Liver (tissue), 9 donors: Measurements from ENCODE around the gene MYO18B. TPM values are rescaled to one million over a fixed set of nuclear protein-coding genes. Genes with fewer than 3 reads are reported as not detected.

Experiments used
- DNase-seq: peaks from one replicate; pipeline ENCODE4 v3.0.0-alpha.2; 2017; ENCODE audit warnings: low spot score
- H3K27ac ChIP-seq, 2 donors: one replicate each; pipeline ENCODE4 v1.7.0; 2013; ENCODE audit warnings: inconsistent platforms in 2 of 2, low read length in 2 of 2, control low read depth in 1 of 2, low read depth in 1 of 2, mild to moderate bottlenecking in 1 of 2
- H3K27me3 ChIP-seq, 4 donors: one replicate each; pipeline versions ENCODE4 v1.6.1 to v1.7.0; 2013; ENCODE audit warnings: low read length in 3 of 4, inconsistent platforms in 1 of 4, mild to moderate bottlenecking in 1 of 4, moderate library complexity in 1 of 4; ENCODE audit not compliant: control insufficient read depth in 4 of 4, insufficient read depth in 4 of 4
- H3K36me3 ChIP-seq, 4 donors: one replicate each; pipeline versions ENCODE4 v1.6.1 to v1.7.0; 2013; ENCODE audit warnings: low read length in 3 of 4, mild to moderate bottlenecking in 3 of 4, low read depth in 1 of 4, moderate library complexity in 1 of 4; ENCODE audit not compliant: control insufficient read depth in 4 of 4, insufficient read depth in 3 of 4
- H3K4me1 ChIP-seq, 4 donors: one replicate each; pipeline versions ENCODE4 v1.6.1 to v1.7.0; 2013; ENCODE audit warnings: low read length in 3 of 4, mild to moderate bottlenecking in 3 of 4, moderate library complexity in 1 of 4; ENCODE audit not compliant: control insufficient read depth in 4 of 4, insufficient read depth in 4 of 4
- H3K4me3 ChIP-seq, 3 donors: one replicate each; pipeline versions ENCODE4 v1.6.1 to v1.7.0; 2013; ENCODE audit warnings: low read length in 3 of 3, control low read depth in 1 of 3, low read depth in 1 of 3, mild to moderate bottlenecking in 1 of 3
- H3K9ac ChIP-seq, 2 donors: one replicate each; pipeline ENCODE4 v1.7.0; 2013; ENCODE audit warnings: low read length in 2 of 2, mild to moderate bottlenecking in 2 of 2, moderate library complexity in 2 of 2, control low read depth in 1 of 2, low read depth in 1 of 2
- H3K9me3 ChIP-seq, 4 donors: one replicate each; pipeline versions ENCODE4 v1.6.1 to v1.7.0; 2013; ENCODE audit warnings: low read length in 3 of 4; ENCODE audit not compliant: control insufficient read depth in 4 of 4
- ATF3 ChIP-seq: IDR thresholded peaks from 2 replicates; pipeline ENCODE4 v1.6.1; 2016; ENCODE audit warnings: antibody characterized with exemption
- CTCF ChIP-seq: fragments of 150-350 bp; IDR thresholded peaks from 2 replicates; pipeline ENCODE4 v1.5.1; 2017; ENCODE audit warnings: improper control_type of control experiment, low read depth, low read length; ENCODE audit not compliant: missing input control
- EGR1 ChIP-seq, 2 donors: IDR thresholded peaks; 2 replicates each; pipeline ENCODE4 v1.6.1; 2016 to 2018; ENCODE audit warnings: antibody characterized with exemption in 2 of 2, low read depth in 2 of 2
- FOXA1 ChIP-seq: IDR thresholded peaks from 2 replicates; pipeline ENCODE4 v1.6.1; 2016; ENCODE audit warnings: antibody characterized with exemption
- FOXA2 ChIP-seq: IDR thresholded peaks from 2 replicates; pipeline ENCODE4 v1.6.1; 2016; ENCODE audit warnings: antibody characterized with exemption
- GABPA ChIP-seq, 2 donors: IDR thresholded peaks in 1 of 2; conservative IDR thresholded peaks in 1 of 2; 2 replicates each; pipeline ENCODE4 v1.6.1; 2016; ENCODE audit warnings: antibody characterized with exemption in 2 of 2, mild to moderate bottlenecking in 1 of 2, moderate library complexity in 1 of 2
- HNF4A ChIP-seq, 2 donors: conservative IDR thresholded peaks; 2 replicates each; pipeline ENCODE4 v1.6.1; 2016; ENCODE audit warnings: antibody characterized with exemption in 2 of 2, mild to moderate bottlenecking in 2 of 2
- HNF4G ChIP-seq: IDR thresholded peaks from 2 replicates; pipeline ENCODE4 v1.6.1; 2016; ENCODE audit warnings: antibody characterized with exemption
- JUND ChIP-seq, 2 donors: IDR thresholded peaks; 2 replicates each; pipeline ENCODE4 v1.6.1; 2016; ENCODE audit warnings: antibody characterized with exemption in 2 of 2
- MAX ChIP-seq: IDR thresholded peaks from 2 replicates; pipeline ENCODE4 v1.6.1; 2016; ENCODE audit warnings: antibody characterized with exemption
- NR2F2 ChIP-seq: IDR thresholded peaks from 2 replicates; pipeline ENCODE4 v1.6.1; 2016; ENCODE audit warnings: antibody characterized with exemption
- RAD21 ChIP-seq, 2 donors: IDR thresholded peaks; 2 replicates each; pipeline ENCODE4 v1.6.1; 2016; ENCODE audit warnings: antibody characterized with exemption in 2 of 2, mild to moderate bottlenecking in 2 of 2
- REST ChIP-seq: IDR thresholded peaks from 2 replicates; pipeline ENCODE4 v1.6.1; 2016; ENCODE audit warnings: antibody characterized with exemption, mild to moderate bottlenecking
- RXRA ChIP-seq, 2 donors: IDR thresholded peaks; 2 replicates each; pipeline ENCODE4 v1.6.1; 2017 to 2018; ENCODE audit warnings: antibody characterized with exemption in 2 of 2, mild to moderate bottlenecking in 1 of 2
- SP1 ChIP-seq: IDR thresholded peaks from 2 replicates; pipeline ENCODE4 v1.6.1; 2018; ENCODE audit warnings: antibody characterized with exemption, mild to moderate bottlenecking
- TAF1 ChIP-seq: conservative IDR thresholded peaks from 2 replicates; pipeline ENCODE4 v1.6.1; 2016; ENCODE audit warnings: antibody characterized with exemption, mild to moderate bottlenecking
- YY1 ChIP-seq: IDR thresholded peaks from 2 replicates; pipeline ENCODE4 v1.6.1; 2016; ENCODE audit warnings: antibody characterized with exemption, mild to moderate bottlenecking
- ZBTB33 ChIP-seq: IDR thresholded peaks from 2 replicates; pipeline ENCODE4 v1.6.1; 2016; ENCODE audit warnings: antibody characterized with exemption
- WGBS: extraction: QIAGEN DNeasy Blood & Tissue Kit; methylation state at CpG from one replicate; pipeline ENCODE4 v1.1.7; 2013; 5-methylcytosine and 5-hydroxymethylcytosine counted together
- polyA plus RNA-seq, 2 donors: library from polyadenylated mRNA; stranded (reverse) in 1 of 2; unstranded in 1 of 2; fragments of 200-250 nt in 1 of 2; fragments of >200 nt in 1 of 2; fragmentation: Nextera tagmentation in 1 of 2; extraction: Ambion mirVana in 1 of 2; gene quantifications; one replicate each; pipeline versions ENCODE4 v1.2.1 to v1.2.3, GENCODE V29; 2013 to 2015
- total RNA-seq, 2 donors: library from RNA; depleted of rRNA; stranded (reverse); fragments of >200 nt; gene quantifications; one replicate each; pipeline ENCODE4 v1.2.3, GENCODE V29; 2014
- donor health status: healthy.
- donor health status: healthy.
- donor health status: healthy.
- donor health status: healthy.
- donor health status: healthy.

The MYO18B gene
- total and polyA plus RNA-seq, 4 donors, result under 0.01 to 4.2 (median 0.02) TPM; not detected in 1

- no peaks in the 10 kb centered on the region for H3K27me3 ChIP-seq
- WGBS, result 86% methylated on average over 7 of the region's 7 CpGs
- H3K4me3 ChIP-seq, result no peak overlapping the region
- DNase-seq, result no peak
- H3K9me3 ChIP-seq, result no peaks in the 10 kb centered on the region
- H3K27ac ChIP-seq, result no peak overlapping the region
- no peaks in the 10 kb centered on the region for H3K4me1 ChIP-seq
- H3K9ac ChIP-seq, result no peak overlapping the region
- TF ChIP-seq NR2F2 (no peak), YY1 (no peak), FOXA2 (no peak), RAD21 (IDR thresholded peaks at IDR 0.05) (no peak), EGR1 (IDR thresholded peaks at IDR 0.05; ENCODE audit: low read depth in 2 of 2) (no peak), MAX (no peak), CTCF (no peak), HNF4G (no peak), ZBTB33 (no peak), TAF1 (no peak), FOXA1 (no peak), REST (no peak), HNF4A (conservative IDR thresholded peaks at IDR 0.05) (no peak), ATF3 (no peak), SP1 (no peak), GABPA (IDR thresholded peaks at IDR 0.05 in 1 of 2, conservative IDR thresholded peaks at IDR 0.05 in 1 of 2) (no peak), RXRA (IDR thresholded peaks at IDR 0.05) (no peak), JUND (IDR thresholded peaks at IDR 0.05) (no peak)
- H3K36me3 ChIP-seq, result no peaks in the 10 kb centered on the region
Measured at GRCh38 chr22:25698461-25698860, 43.5 kb upstream of the MYO18B start.
